Nephron progenitor cell (in vitro differentiated cells): Measurements from ENCODE around the gene FBXO5.
"Not testable (repeated sequence)": the region's sequence is repeated elsewhere in the genome, so short reads cannot be mapped to it uniquely, and the experiment has no call there.

Experiments used
- DNase-seq: peaks from one replicate; pipeline ENCODE4 v3.0.0; 2021
- H3K27ac Mint-ChIP-seq: 2 replicates; pipeline ENCODE4 v1.8.0; 2021; ENCODE audit warnings: mild to moderate bottlenecking, moderate library complexity, mixed read lengths
- H3K27me3 Mint-ChIP-seq: 2 replicates; pipeline ENCODE4 v1.8.0; 2021; ENCODE audit warnings: mild to moderate bottlenecking, low read depth, mixed read lengths; ENCODE audit not compliant: poor library complexity
- H3K36me3 Mint-ChIP-seq: 2 replicates; pipeline ENCODE4 v1.8.0; 2021; ENCODE audit warnings: low read depth, mixed read lengths
- H3K4me1 Mint-ChIP-seq: 2 replicates; pipeline ENCODE4 v1.8.0; 2021; ENCODE audit warnings: mixed read lengths
- H3K4me3 Mint-ChIP-seq: 2 replicates; pipeline ENCODE4 v1.8.0; 2021; ENCODE audit warnings: mild to moderate bottlenecking, moderate library complexity, mixed read lengths
- H3K9me3 Mint-ChIP-seq: 2 replicates; pipeline ENCODE4 v1.8.0; 2021; ENCODE audit warnings: mild to moderate bottlenecking, moderate library complexity, mixed read lengths
- CTCF ChIP-seq: fragments of 200-600 bp; sonication (generic); IDR thresholded peaks from 2 replicates; pipeline ENCODE4 v1.5.0; 2021; ENCODE audit warnings: antibody characterized with exemption

Gene FBXO5

GRCh38 chr6:153000243-153000642 is 17.4 kb upstream of the FBXO5 start:
- Mint-ChIP-seq H3K4me3 (peak overlapping the region; percentile 71), H3K4me1 (peaks cover 39% of the 10 kb centered on the region), H3K36me3 (peaks cover 24% of the 10 kb centered on the region), H3K9me3 (no peaks in the 10 kb centered on the region), H3K27me3 (no peaks in the 10 kb centered on the region), H3K27ac (peak overlapping the region; percentile 39)
- no peak for DNase-seq
- TF ChIP-seq CTCF: no peak

GRCh38 chr6:152999538-152999937 is 16.7 kb upstream of the FBXO5 start:
- H3K27me3 Mint-ChIP-seq, H3K9me3 Mint-ChIP-seq, DNase-seq: not testable (repeated sequence)
- Mint-ChIP-seq H3K4me1 (peaks cover 39% of the 10 kb centered on the region), H3K4me3 (peak overlapping the region; percentile 45), H3K36me3 (peaks cover 24% of the 10 kb centered on the region), H3K27ac (peak overlapping the region; percentile 80)

GRCh38 chr6:152993847-152994246 is 11.0 kb upstream of the FBXO5 start:
- TF ChIP-seq CTCF: no peak
- Mint-ChIP-seq H3K36me3 (peaks cover 56% of the 10 kb centered on the region), H3K9me3 (peaks cover 5% of the 10 kb centered on the region), H3K27me3 (no peaks in the 10 kb centered on the region), H3K4me3 (no peak overlapping the region), H3K27ac (no peak overlapping the region), H3K4me1 (peaks cover 3% of the 10 kb centered on the region)
- DNase-seq: no peak

GRCh38 chr6:152993431-152993830 is 10.6 kb upstream of the FBXO5 start:
- H3K4me3 Mint-ChIP-seq: no peak overlapping the region
- DNase-seq: no peak
- no peaks in the 10 kb centered on the region for H3K4me1 Mint-ChIP-seq
- H3K9me3 Mint-ChIP-seq: peaks cover 5% of the 10 kb centered on the region
- H3K27ac Mint-ChIP-seq: no peak overlapping the region
- no peak for TF ChIP-seq CTCF
- no peaks in the 10 kb centered on the region for H3K27me3 Mint-ChIP-seq
- peaks cover 53% of the 10 kb centered on the region for H3K36me3 Mint-ChIP-seq

- DNase-seq: no peak
- H3K4me1 Mint-ChIP-seq: peaks cover 15% of the 10 kb centered on the region
- no peak overlapping the region for H3K27ac Mint-ChIP-seq
- H3K4me3 Mint-ChIP-seq: no peak overlapping the region
- H3K36me3 Mint-ChIP-seq: peaks cover 49% of the 10 kb centered on the region
- no peak for TF ChIP-seq CTCF
- H3K27me3 Mint-ChIP-seq: no peaks in the 10 kb centered on the region
- peaks cover 4% of the 10 kb centered on the region for H3K9me3 Mint-ChIP-seq
These were observed 4.1 kb upstream of the FBXO5 start for GRCh38 chr6:152986978-152987377.

GRCh38 chr6:152985300-152985699 is 2.5 kb upstream of the FBXO5 start:
- H3K4me1 Mint-ChIP-seq: peaks cover 26% of the 10 kb centered on the region
- H3K36me3 Mint-ChIP-seq: peaks cover 33% of the 10 kb centered on the region
- H3K27ac Mint-ChIP-seq, H3K27me3 Mint-ChIP-seq, DNase-seq, H3K9me3 Mint-ChIP-seq: not testable (repeated sequence)
- peak overlapping the region; percentile 99 for H3K4me3 Mint-ChIP-seq

GRCh38 chr6:152984513-152984872 is 1.7 kb upstream of the FBXO5 start:
- Mint-ChIP-seq H3K9me3 (no peaks in the 10 kb centered on the region), H3K27ac (peak overlapping the region; percentile 100), H3K27me3 (no peaks in the 10 kb centered on the region), H3K4me3 (peak overlapping the region; percentile 99), H3K4me1 (peaks cover 34% of the 10 kb centered on the region), H3K36me3 (peaks cover 26% of the 10 kb centered on the region)
- TF ChIP-seq CTCF: no peak
- DNase-seq: no peak
